NCI-H524 (cell line): ENCODE measurements around the gene VDR.

ENCODE experiments used
- DNase-seq, 2 experiments: peaks; one replicate each; lab custom pipeline; 2025; lab: John Stamatoyannopoulos, UW

The VDR gene

GRCh38 chr12:47870175-47870781 is 34.5 kb downstream of the VDR start:
- no peak for DNase-seq

- no peak for DNase-seq
Measured at GRCh38 chr12:47868552-47869031, 36.2 kb downstream of the VDR start.

GRCh38 chr12:47868041-47868440 is 36.8 kb downstream of the VDR start:
- DNase-seq = no peak

- DNase-seq = no peak
Measured at GRCh38 chr12:47867495-47867941, 37.3 kb downstream of the VDR start.

- no peak for DNase-seq
Measured at GRCh38 chr12:47864646-47865235, 40.1 kb downstream of the VDR start.

GRCh38 chr12:47863985-47864384 is 40.8 kb downstream of the VDR start:
- DNase-seq = no peak

- no peak for DNase-seq
Measured at GRCh38 chr12:47863467-47863866, 41.3 kb downstream of the VDR start.

- DNase-seq = no peak
Measured at GRCh38 chr12:47862881-47863280, 41.9 kb downstream of the VDR start.

GRCh38 chr12:47862167-47862750 is 42.5 kb downstream of the VDR start:
- no peak for DNase-seq

GRCh38 chr12:47860873-47861272 is 43.9 kb downstream of the VDR start:
- no peak for DNase-seq

- no peak for DNase-seq
Measured at GRCh38 chr12:47860279-47860841, 44.4 kb downstream of the VDR start.

- no peak for DNase-seq
Measured at GRCh38 chr12:47858511-47859266, 46.1 kb downstream of the VDR start.

- DNase-seq = no peak
Measured at GRCh38 chr12:47856721-47857575, 47.8 kb downstream of the VDR start.

- no peak for DNase-seq
Measured at GRCh38 chr12:47856094-47856493, 48.7 kb downstream of the VDR start.

- no peak for DNase-seq
Measured at GRCh38 chr12:47855502-47855901, 49.3 kb downstream of the VDR start.

GRCh38 chr12:47854531-47854930 is 50.3 kb downstream of the VDR start:
- no peak for DNase-seq

GRCh38 chr12:47852096-47852571 is 52.7 kb downstream of the VDR start:
- no peak for DNase-seq

GRCh38 chr12:47851303-47851952 is 53.4 kb downstream of the VDR start:
- no peak for DNase-seq

- DNase-seq = no peak
Measured at GRCh38 chr12:47850153-47851084, 54.4 kb downstream of the VDR start.

GRCh38 chr12:47849261-47849660 is 55.5 kb downstream of the VDR start:
- DNase-seq = no peak
